WTC11 (cell line): Measurements from ENCODE around the gene ITGAL. TPM values are rescaled to one million over a fixed set of nuclear protein-coding genes. Genes with fewer than 3 reads are reported as not detected.
A peak's percentile ranks its signal among the peaks of the same experiment; 100 is the strongest.

Experiments used
- ATAC-seq: fragments of 200-7000 bp; cut with Tn5 transposase; 2 replicates; pipeline ENCODE4 v1.10.0; 2021; ENCODE audit warnings: mild to moderate bottlenecking, moderate library complexity
- CTCF ChIA-PET: fragments of 300-600 bp; sonication (Branson Sonifier 250); formaldehyde crosslinking; loops from one replicate; lab custom pipeline; 2021; ENCODE audit warnings: antibody characterized with exemption; lab: Charles Lee
- POLR2A ChIA-PET: fragments of 350-600 bp; sonication (Branson Sonifier 250); formaldehyde crosslinking; loops from one replicate; lab custom pipeline; 2021; ENCODE audit warnings: antibody characterized with exemption; lab: Charles Lee
- DNase-seq: peaks from one replicate; pipeline ENCODE4 v3.0.0; 2021; ENCODE audit warnings: low spot score
- H3K27ac Mint-ChIP-seq: 2 replicates; pipeline ENCODE4 v1.8.0; 2021; ENCODE audit warnings: mixed read lengths
- H3K27me3 Mint-ChIP-seq: 2 replicates; pipeline ENCODE4 v1.8.0; 2021; ENCODE audit warnings: low read depth, mild to moderate bottlenecking, moderate library complexity, mixed read lengths
- H3K36me3 Mint-ChIP-seq: 2 replicates; pipeline ENCODE4 v1.8.0; 2021; ENCODE audit warnings: mixed read lengths
- H3K4me1 Mint-ChIP-seq: 2 replicates; pipeline ENCODE4 v1.8.0; 2022; ENCODE audit warnings: mixed read lengths
- H3K4me3 Mint-ChIP-seq: 2 replicates; pipeline ENCODE4 v1.8.0; 2021; ENCODE audit warnings: mild to moderate bottlenecking, moderate library complexity, mixed read lengths
- H3K9me3 Mint-ChIP-seq: 2 replicates; pipeline ENCODE4 v1.8.0; 2021; ENCODE audit warnings: mixed read lengths
- CREB1 ChIP-seq: sonication (generic); formaldehyde crosslinking; IDR thresholded peaks from 2 replicates; pipeline ENCODE4 v1.8.0; 2023; ENCODE audit warnings: mild to moderate bottlenecking, missing genetic modification reagents
- CREM ChIP-seq: sonication (generic); formaldehyde crosslinking; IDR thresholded peaks from 2 replicates; pipeline ENCODE4 v1.8.1; 2022; ENCODE audit warnings: mild to moderate bottlenecking, missing genetic modification reagents, moderate library complexity
- E2F5 ChIP-seq: sonication (generic); formaldehyde crosslinking; IDR thresholded peaks from 2 replicates; pipeline ENCODE4 v1.8.1; 2022; ENCODE audit warnings: mild to moderate bottlenecking, moderate library complexity, missing genetic modification reagents
- EMX1 ChIP-seq: fragments of 250-450 bp; sonication (Bioruptor Pico); IDR thresholded peaks from 2 replicates; pipeline ENCODE4 v1.8.0; 2021; ENCODE audit warnings: mild to moderate bottlenecking
- ERG ChIP-seq: fragments of 250-450 bp; sonication (Bioruptor Pico); IDR thresholded peaks from 2 replicates; pipeline ENCODE4 v1.8.0; 2021; ENCODE audit warnings: mild to moderate bottlenecking
- NR1H2 ChIP-seq: sonication (generic); formaldehyde crosslinking; IDR thresholded peaks from 2 replicates; pipeline ENCODE4 v1.9.0; 2021; ENCODE audit warnings: mild to moderate bottlenecking, moderate library complexity, missing genetic modification reagents
- PREB ChIP-seq: sonication (generic); formaldehyde crosslinking; IDR thresholded peaks from 2 replicates; pipeline ENCODE4 v1.8.1; 2022; ENCODE audit warnings: mild to moderate bottlenecking, missing genetic modification reagents, moderate library complexity, borderline replicate concordance
- PRRX2 ChIP-seq: fragments of 250-450 bp; sonication (Bioruptor Pico); IDR thresholded peaks from 2 replicates; pipeline ENCODE4 v1.8.0; 2021; ENCODE audit warnings: mild to moderate bottlenecking
- RELA ChIP-seq: sonication (generic); formaldehyde crosslinking; IDR thresholded peaks from 2 replicates; pipeline ENCODE4 v1.8.1; 2022; ENCODE audit warnings: missing genetic modification reagents, mild to moderate bottlenecking, borderline replicate concordance
- TP53 ChIP-seq: sonication (generic); formaldehyde crosslinking; IDR thresholded peaks from 2 replicates; pipeline ENCODE4 v1.8.1; 2023; ENCODE audit warnings: mild to moderate bottlenecking, missing genetic modification reagents
- USF1 ChIP-seq: sonication (generic); formaldehyde crosslinking; IDR thresholded peaks from 2 replicates; pipeline ENCODE4 v1.8.0; 2022; ENCODE audit warnings: mild to moderate bottlenecking, missing genetic modification reagents
- USF2 ChIP-seq: sonication (generic); formaldehyde crosslinking; IDR thresholded peaks from 2 replicates; pipeline ENCODE4 v1.8.1; 2023; ENCODE audit warnings: mild to moderate bottlenecking, missing genetic modification reagents, moderate library complexity
- ZNF219 ChIP-seq: sonication (generic); formaldehyde crosslinking; IDR thresholded peaks from 2 replicates; pipeline ENCODE4 v1.8.0; 2023; ENCODE audit warnings: missing genetic modification reagents, mild to moderate bottlenecking, borderline replicate concordance
- ZNF232 ChIP-seq: sonication (generic); formaldehyde crosslinking; IDR thresholded peaks from 2 replicates; pipeline ENCODE4 v1.8.0; 2022; ENCODE audit warnings: mild to moderate bottlenecking, missing genetic modification reagents
- ZNF281 ChIP-seq: sonication (generic); formaldehyde crosslinking; IDR thresholded peaks from 2 replicates; pipeline ENCODE4 v1.8.0; 2023; ENCODE audit warnings: mild to moderate bottlenecking, missing genetic modification reagents
- total RNA-seq: library from RNA; stranded (reverse); gene quantifications from 3 replicates; pipeline ENCODE4 v1.2.3, GENCODE V29; 2021
- TF ChIP-seq, protein P1 (sequence below): sonication (generic); formaldehyde crosslinking; IDR thresholded peaks from 2 replicates; pipeline ENCODE4 v1.8.1; 2022; ENCODE audit warnings: missing genetic modification reagents, borderline replicate concordance
- TF ChIP-seq, protein P2 (sequence below): sonication (generic); formaldehyde crosslinking; IDR thresholded peaks from 2 replicates; pipeline ENCODE4 v1.8.1; 2023; ENCODE audit warnings: mild to moderate bottlenecking, missing genetic modification reagents
- TF ChIP-seq, protein P3 (sequence below): sonication (generic); formaldehyde crosslinking; IDR thresholded peaks from 2 replicates; pipeline ENCODE4 v1.8.0; 2022; ENCODE audit warnings: missing genetic modification reagents

ITGAL gene
- total RNA-seq, 1 experiment from 2014 or later = 1.0 TPM

- H3K4me1 Mint-ChIP-seq = peaks cover 22% of the 10 kb centered on the region
- CTCF ChIA-PET = interaction anchor here (4.5 kb wide), 1 partner anchor 13 kb away, joined by 25 read pairs; the partner anchor contains the start of gene DCTPP1
- peaks cover 19% of the 10 kb centered on the region for H3K36me3 Mint-ChIP-seq
- H3K27ac Mint-ChIP-seq = no peak overlapping the region
- POLR2A ChIA-PET = no interaction called here
- H3K4me3 Mint-ChIP-seq = peak overlapping the region; percentile 9
- ATAC-seq = no peak
- peaks cover 16% of the 10 kb centered on the region for H3K9me3 Mint-ChIP-seq
- TF ChIP-seq, protein P1, sequence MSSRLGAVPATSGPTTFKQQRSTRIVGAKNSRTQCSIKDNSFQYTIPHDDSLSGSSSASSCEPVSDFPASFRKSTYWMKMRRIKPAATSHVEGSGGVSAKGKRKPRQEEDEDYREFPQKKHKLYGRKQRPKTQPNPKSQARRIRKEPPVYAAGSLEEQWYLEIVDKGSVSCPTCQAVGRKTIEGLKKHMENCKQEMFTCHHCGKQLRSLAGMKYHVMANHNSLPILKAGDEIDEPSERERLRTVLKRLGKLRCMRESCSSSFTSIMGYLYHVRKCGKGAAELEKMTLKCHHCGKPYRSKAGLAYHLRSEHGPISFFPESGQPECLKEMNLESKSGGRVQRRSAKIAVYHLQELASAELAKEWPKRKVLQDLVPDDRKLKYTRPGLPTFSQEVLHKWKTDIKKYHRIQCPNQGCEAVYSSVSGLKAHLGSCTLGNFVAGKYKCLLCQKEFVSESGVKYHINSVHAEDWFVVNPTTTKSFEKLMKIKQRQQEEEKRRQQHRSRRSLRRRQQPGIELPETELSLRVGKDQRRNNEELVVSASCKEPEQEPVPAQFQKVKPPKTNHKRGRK (CRISPR knock-in tag) = no peak
- TF ChIP-seq USF2 (CRISPR knock-in tag) (no peak), USF1 (CRISPR knock-in tag) (no peak), ZNF219 (CRISPR knock-in tag) (no peak)
- TF ChIP-seq, protein P2, sequence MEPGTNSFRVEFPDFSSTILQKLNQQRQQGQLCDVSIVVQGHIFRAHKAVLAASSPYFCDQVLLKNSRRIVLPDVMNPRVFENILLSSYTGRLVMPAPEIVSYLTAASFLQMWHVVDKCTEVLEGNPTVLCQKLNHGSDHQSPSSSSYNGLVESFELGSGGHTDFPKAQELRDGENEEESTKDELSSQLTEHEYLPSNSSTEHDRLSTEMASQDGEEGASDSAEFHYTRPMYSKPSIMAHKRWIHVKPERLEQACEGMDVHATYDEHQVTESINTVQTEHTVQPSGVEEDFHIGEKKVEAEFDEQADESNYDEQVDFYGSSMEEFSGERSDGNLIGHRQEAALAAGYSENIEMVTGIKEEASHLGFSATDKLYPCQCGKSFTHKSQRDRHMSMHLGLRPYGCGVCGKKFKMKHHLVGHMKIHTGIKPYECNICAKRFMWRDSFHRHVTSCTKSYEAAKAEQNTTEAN (CRISPR knock-in tag) = no peak
- H3K27me3 Mint-ChIP-seq = peaks cover 31% of the 10 kb centered on the region
- DNase-seq = no peak
These were observed 28.9 kb upstream of the ITGAL start for GRCh38 chr16:30443631-30444030.

DNA sequence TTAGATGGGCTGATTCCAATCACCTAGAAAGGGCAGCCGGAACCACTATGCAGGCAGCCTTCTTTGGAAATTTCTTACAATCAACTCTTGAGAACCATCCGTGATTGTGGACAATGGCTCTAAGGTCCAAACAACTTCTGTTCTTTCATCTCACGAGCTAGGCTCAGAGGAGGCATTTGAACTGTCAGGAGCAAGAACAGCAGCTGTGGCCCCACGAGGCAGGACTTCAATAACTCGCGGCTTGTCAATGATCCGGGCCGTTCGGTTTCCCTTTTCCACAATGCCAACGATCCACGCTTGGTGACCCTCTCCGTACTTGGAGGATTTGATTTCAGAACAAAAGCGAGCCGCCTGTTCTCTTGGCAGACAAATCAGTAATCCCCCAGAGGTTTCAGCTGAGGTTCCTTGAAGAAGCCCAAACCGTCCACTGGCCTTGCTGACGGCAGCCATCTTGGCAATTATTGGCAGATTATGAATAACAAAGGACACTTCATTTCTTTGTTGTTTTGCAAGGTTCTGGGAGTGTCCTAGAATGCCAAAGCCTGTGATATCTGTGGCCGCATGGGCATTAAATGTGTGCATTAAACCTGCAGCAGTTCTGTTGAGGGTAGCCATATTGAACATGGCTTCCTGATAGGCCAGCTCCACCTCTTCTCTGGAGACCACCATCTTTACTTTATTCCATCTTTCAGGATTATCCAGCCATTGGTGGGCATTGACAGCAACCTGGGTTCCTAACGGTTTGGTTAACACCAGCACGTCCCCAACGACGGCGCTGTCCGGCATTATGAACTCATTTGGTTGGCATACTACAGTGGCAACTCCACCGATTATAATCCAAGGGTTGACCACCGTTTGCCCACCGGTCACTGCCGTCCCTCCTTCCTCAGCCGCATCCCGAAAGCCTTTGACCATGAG lies 28.1 kb upstream of the ITGAL start:
- ChIA-PET CTCF (interaction anchor here (1.0 to 4.5 kb wide), 3 partner anchors 14 to 171 kb away, joined by 3 to 25 read pairs (median 9); partner anchors contain the start of gene DCTPP1), POLR2A (interaction anchor here (1.0 kb wide), 1 partner anchor 142 kb away, joined by 4 read pairs; no protein-coding TSS in a partner anchor)
- Mint-ChIP-seq H3K27ac (no peak overlapping the region), H3K9me3 (peaks cover 16% of the 10 kb centered on the region), H3K36me3 (peaks cover 19% of the 10 kb centered on the region), H3K27me3 (peaks cover 28% of the 10 kb centered on the region), H3K4me3 (peak overlapping the region; percentile 77), H3K4me1 (peaks cover 22% of the 10 kb centered on the region)
- ATAC-seq = no peak
- no peak for DNase-seq
- TF ChIP-seq EMX1 (CRISPR knock-in tag) = no peak
- TF ChIP-seq CREB1 = no peak
- TF ChIP-seq ZNF232 = no peak
- TF ChIP-seq, protein P3, sequence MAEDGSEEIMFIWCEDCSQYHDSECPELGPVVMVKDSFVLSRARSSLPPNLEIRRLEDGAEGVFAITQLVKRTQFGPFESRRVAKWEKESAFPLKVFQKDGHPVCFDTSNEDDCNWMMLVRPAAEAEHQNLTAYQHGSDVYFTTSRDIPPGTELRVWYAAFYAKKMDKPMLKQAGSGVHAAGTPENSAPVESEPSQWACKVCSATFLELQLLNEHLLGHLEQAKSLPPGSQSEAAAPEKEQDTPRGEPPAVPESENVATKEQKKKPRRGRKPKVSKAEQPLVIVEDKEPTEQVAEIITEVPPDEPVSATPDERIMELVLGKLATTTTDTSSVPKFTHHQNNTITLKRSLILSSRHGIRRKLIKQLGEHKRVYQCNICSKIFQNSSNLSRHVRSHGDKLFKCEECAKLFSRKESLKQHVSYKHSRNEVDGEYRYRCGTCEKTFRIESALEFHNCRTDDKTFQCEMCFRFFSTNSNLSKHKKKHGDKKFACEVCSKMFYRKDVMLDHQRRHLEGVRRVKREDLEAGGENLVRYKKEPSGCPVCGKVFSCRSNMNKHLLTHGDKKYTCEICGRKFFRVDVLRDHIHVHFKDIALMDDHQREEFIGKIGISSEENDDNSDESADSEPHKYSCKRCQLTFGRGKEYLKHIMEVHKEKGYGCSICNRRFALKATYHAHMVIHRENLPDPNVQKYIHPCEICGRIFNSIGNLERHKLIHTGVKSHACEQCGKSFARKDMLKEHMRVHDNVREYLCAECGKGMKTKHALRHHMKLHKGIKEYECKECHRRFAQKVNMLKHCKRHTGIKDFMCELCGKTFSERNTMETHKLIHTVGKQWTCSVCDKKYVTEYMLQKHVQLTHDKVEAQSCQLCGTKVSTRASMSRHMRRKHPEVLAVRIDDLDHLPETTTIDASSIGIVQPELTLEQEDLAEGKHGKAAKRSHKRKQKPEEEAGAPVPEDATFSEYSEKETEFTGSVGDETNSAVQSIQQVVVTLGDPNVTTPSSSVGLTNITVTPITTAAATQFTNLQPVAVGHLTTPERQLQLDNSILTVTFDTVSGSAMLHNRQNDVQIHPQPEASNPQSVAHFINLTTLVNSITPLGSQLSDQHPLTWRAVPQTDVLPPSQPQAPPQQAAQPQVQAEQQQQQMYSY (CRISPR knock-in tag) = no peak
- TF ChIP-seq PRRX2 (CRISPR knock-in tag) = no peak
- TF ChIP-seq E2F5 (CRISPR knock-in tag) = no peak
- TF ChIP-seq NR1H2 (CRISPR knock-in tag) = no peak
- no peak for TF ChIP-seq ERG
- TF ChIP-seq CREM = no peak
- no peak for TF ChIP-seq ZNF281 (CRISPR knock-in tag)
- TF ChIP-seq RELA (CRISPR knock-in tag) = no peak
- no peak for TF ChIP-seq TP53 (CRISPR knock-in tag)
- TF ChIP-seq PREB (CRISPR knock-in tag) = no peak
